LNCAP (cell line): ENCODE results near the gene EEF1A1.

Experiments used
- CTCF ChIP-seq: fragments of 450-650 bp; IDR thresholded peaks from 2 replicates; pipeline ENCODE4 v1.5.1; 2017; ENCODE audit warnings: mild to moderate bottlenecking

Gene EEF1A1

DNA sequence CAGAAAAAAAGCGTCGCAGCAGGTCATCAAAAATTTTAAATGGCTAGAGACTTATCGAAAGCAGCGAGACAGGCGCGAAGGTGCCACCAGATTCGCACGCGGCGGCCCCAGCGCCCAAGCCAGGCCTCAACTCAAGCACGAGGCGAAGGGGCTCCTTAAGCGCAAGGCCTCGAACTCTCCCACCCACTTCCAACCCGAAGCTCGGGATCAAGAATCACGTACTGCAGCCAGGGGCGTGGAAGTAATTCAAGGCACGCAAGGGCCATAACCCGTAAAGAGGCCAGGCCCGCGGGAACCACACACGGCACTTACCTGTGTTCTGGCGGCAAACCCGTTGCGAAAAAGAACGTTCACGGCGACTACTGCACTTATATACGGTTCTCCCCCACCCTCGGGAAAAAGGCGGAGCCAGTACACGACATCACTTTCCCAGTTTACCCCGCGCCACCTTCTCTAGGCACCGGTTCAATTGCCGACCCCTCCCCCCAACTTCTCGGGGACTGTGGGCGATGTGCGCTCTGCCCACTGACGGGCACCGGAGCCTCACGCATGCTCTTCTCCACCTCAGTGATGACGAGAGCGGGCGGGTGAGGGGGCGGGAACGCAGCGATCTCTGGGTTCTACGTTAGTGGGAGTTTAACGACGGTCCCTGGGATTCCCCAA, at the start of gene EEF1A1:
TSS of gene EEF1A1 (minus strand) at position 345 of the 663 bp plus-strand sequence. CDS start 1,006 bp downstream, outside the sequence.
- no peak for TF ChIP-seq CTCF

DNA sequence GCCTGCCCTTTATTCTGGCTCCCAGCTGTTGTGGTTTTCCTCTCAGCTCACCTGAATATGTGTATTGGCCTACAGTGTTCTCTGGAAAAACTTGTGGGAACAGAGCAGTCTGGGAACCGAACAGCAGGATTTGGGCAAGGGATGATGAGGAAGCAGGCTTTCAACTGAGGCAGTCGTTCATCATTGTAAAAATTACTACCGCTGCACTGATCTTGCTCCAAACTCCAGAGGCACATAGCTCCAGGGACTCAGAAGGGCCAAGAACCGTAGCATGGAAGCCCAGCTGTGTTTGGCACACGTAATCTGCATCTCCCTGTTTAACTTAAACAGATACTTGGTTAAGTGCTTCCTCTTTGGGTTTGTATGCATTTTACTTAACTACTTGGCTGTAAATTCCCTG, 48.3 kb upstream of the EEF1A1 start:
- no peak for TF ChIP-seq CTCF

GRCh38 chr6:73566954-73567591, 46.2 kb upstream of the EEF1A1 start:
- TF ChIP-seq CTCF = no peak

DNA sequence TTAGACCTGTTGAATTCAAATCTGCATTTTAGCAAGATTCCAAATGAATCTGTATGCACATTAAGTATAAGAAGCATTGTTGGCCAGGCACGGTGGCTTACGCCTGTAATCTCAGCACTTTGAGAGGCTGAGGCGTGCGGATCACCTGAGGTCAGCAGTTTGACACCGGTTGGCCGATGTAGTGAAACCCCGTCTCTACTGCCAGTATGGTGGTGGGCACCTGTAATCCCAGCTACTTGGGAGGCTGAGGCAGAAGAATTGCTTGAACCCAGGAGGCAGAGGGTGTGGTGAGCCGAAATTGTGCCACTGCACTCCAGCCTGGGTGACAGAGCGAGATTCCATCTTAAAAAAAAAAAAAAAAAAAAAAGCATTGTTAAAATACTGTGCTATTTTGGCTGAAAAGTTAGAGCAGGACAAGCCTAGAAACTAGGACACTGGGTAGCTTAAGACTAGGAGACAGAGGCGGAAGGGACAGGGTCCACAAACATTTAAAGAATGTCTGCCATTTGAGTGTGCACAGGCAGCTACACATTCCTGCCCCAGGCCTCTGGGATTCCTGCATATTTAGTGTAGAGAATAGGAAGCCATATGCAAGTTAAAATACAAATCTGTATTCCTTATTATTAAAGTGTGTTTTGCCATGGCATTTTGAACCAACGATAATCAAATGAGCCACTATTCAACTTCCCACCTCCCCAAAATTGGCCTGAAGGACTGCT, 45.1 kb upstream of the EEF1A1 start:
- TF ChIP-seq CTCF = no peak

DNA sequence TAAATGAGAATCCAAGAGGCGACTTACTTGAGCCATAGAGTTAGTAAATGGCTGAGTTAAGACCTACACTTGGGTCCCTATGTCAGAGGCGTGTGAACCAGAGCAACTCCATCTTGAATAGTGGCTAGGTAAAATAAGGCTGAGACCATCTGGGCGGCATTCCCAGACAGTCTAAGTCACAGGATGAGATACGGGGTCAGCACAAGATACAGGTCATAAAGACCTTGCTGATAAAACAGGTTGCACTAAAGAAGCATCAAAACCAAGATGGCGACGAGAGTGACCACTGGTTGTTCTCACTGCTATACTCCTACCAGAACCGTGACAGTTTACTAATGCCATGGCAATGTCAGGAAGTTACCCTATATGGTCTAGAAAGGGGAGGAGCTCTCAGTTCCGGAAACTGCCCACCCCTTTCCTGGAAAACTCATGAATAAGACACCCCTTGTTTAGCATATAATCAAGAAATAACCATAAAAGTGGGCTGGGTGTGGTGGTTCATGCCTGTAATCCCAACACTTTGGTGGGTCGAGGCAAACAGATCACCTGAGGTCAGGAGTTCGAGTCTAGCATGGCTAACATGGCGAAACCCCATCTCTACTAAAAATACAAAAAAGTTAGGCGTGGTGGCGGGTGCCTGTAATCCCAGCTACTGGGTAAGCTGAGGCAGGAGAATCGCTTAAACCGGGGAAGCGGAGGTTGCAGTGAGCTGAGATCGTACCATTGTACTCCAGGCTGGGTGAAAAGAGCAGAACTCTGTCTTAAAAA, 43.9 kb upstream of the EEF1A1 start:
- no peak for TF ChIP-seq CTCF

DNA sequence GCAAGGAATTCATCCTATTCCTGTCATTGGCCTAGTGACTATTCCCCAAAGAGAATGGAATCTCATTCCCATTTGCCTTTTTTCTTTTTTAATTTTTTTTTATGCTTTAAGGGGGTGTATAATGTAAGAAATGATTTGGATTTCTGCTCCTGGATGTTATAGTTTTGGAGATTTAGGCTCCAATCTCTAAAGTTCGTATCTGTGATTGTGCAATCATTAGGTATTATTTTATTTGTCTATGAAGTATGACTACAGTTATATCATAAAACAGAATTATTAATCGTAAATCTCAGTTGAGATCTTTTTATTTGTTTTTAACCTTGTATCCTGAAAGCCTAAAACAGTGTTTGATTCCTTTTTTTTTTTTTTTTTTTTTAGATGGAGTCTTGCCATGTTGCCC, 41.7 kb upstream of the EEF1A1 start:
- no peak for TF ChIP-seq CTCF

GRCh38 chr6:73560853-73561407, 40.1 kb upstream of the EEF1A1 start:
- no peak for TF ChIP-seq CTCF
